ENCODE measurements around the gene TMEM45B.

GRCh38 chr11:129854232-129854805, 38.7 kb downstream of the TMEM45B start:
- no peak for TF ChIP-seq CTCF (IDR thresholded peaks at IDR 0.05)
- no peak for TF ChIP-seq POLR2A (IDR thresholded peaks at IDR 0.05)
- TF ChIP-seq POLR2AphosphoS5 (IDR thresholded peaks at IDR 0.05; ENCODE audit: insufficient read depth in 1 of 2, low read depth in 1 of 2): no peak
